Astrocyte of the spinal cord (primary cell): ENCODE data around the gene SPANXN2.

Source experiments
- DNase-seq: peaks from one replicate; pipeline ENCODE4 v3.0.0; 2011; ENCODE audit warnings: low read depth, low spot score
- H3K4me3 ChIP-seq: 2 replicates; pipeline ENCODE4 v1.5.1; 2011; ENCODE audit warnings: low read depth, mild to moderate bottlenecking, low read length, moderate library complexity
- CTCF ChIP-seq: IDR thresholded peaks from 2 replicates; pipeline ENCODE4 v1.5.1; 2012; ENCODE audit warnings: low read depth, mild to moderate bottlenecking, low read length, inconsistent platforms
- in situ Hi-C: cut with HindIII; loops from 2 replicates; pipeline ENCODE4 v1.10.0; 2017; ENCODE audit warnings: low sequenced_read_pairs

SPANXN2 gene

GRCh38 chrX:143701460-143701859 lies 19.1 kb downstream of the SPANXN2 start:
- TF ChIP-seq CTCF, result no peak
- DNase-seq, result no peak
- in situ Hi-C loops, result no loop called here
- H3K4me3 ChIP-seq, result no peak overlapping the region

DNA sequence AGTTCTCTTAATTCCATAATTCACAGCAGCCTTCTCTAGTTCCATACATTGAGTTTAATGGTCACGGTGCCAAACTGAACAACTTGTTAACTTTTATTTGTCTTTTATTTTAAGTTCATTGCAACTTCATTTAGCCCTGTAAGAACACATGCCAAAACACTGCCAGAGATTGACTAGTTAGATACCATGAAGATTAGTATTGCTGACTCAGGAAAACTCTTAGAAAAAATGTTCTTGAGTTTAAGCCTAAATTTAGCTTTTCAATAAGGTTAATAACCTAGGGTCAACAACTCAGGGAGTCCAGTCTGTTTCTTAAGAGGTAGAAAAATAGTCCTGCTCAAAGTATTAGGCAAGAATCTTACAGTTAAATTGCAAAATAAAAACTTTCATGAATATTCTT lies 25.7 kb downstream of the SPANXN2 start:
- no peak for TF ChIP-seq CTCF
- in situ Hi-C loops, result no loop called here
- no peak overlapping the region for H3K4me3 ChIP-seq
- DNase-seq, result no peak

- no peak overlapping the region for H3K4me3 ChIP-seq
- in situ Hi-C loops, result no loop called here
These were observed 37.1 kb downstream of the SPANXN2 start for GRCh38 chrX:143683486-143683885.

GRCh38 chrX:143674926-143675325 lies 45.6 kb downstream of the SPANXN2 start:
- TF ChIP-seq CTCF, result no peak
- in situ Hi-C loops, result no loop called here
- no peak overlapping the region for H3K4me3 ChIP-seq
- DNase-seq, result no peak

More at GRCh38 chrX:143683486-143683885, 37.1 kb downstream of the SPANXN2 start:
- no peak for TF ChIP-seq CTCF
- no peak for DNase-seq

DNA sequence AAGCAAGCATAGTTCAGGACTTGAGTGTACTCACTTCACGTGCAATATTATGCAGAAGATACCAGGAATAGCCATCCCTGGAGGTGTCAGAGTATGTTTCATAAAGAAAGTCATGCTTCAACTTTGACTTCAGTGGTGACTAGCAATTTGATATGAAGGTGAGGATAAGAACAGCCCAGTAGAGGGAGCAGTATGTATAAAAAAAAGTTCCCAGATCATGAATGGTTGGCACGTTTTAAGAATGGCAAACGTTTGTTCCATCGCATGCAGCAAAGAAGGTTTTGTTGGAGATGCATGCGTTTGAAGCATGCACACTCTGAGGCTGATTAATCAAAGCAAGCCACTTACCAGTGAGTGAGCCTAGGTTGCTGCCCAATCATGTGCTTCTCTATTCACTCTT lies 51.2 kb downstream of the SPANXN2 start:
- DNase-seq, result peak; percentile 6
- no peak for TF ChIP-seq CTCF
- in situ Hi-C loops, result no loop called here
- H3K4me3 ChIP-seq, result no peak overlapping the region

GRCh38 chrX:143664302-143664701 lies 56.2 kb downstream of the SPANXN2 start:
- DNase-seq, result peak; percentile 31
- in situ Hi-C loops, result no loop called here
- TF ChIP-seq CTCF, result peak; percentile 58
- no peak overlapping the region for H3K4me3 ChIP-seq

DNA sequence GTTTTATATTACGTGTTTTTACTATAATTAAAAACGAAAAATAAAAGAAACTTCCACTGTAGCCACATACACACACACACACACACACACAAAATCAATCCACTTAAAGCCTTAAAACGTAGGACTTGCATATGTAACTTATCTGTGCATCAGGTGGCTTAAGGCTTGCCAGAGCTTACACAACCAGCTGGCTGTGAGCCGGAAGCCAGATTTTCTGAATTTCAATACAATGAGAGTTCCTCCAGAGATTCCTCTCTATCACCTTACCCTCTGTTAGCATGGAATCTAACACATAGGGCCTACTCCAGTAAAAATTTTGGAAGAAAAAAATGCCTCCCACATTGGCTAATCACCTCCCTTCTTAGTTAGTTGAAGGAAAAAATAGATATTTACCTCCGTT lies 56.8 kb downstream of the SPANXN2 start:
- no peak for TF ChIP-seq CTCF
- no peak for DNase-seq
- in situ Hi-C loops, result no loop called here
- no peak overlapping the region for H3K4me3 ChIP-seq
